H54 (cell line): ENCODE data around the gene AMHR2.

Experiments used
- DNase-seq: peaks from one replicate; pipeline ENCODE4 v3.0.0; 2011; ENCODE audit warnings: low spot score, mixed read lengths; ENCODE audit not compliant: insufficient read length
- FAIRE-seq: peaks from 3 replicates; lab custom pipeline; 2011; peaks lifted over from hg19 to GRCh38; lab: Jason Lieb, UNC
- POLR2A ChIP-seq: IDR thresholded peaks from 2 replicates; pipeline ENCODE4 v1.6.1; 2011; ENCODE audit warnings: low read depth, mild to moderate bottlenecking, low read length

AMHR2 gene

DNA sequence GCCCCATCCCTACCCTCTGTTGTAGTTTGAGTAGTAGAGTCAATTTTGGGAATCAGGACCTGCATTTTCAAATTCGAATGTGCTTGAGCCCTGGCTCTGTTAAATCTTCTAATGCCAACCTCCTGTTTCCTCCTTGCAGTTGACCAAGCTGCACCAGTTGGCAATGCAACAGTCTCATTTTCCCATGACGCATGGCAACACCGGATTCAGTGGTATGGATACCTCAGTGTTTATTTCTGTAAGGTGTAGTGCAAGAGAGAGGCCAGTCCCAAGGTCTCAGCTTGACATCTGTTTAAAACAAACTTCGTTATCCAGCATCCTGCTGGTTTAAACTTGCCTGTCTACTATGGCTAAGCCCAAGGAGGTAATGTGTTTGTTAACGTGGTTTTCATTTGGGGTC, 43.4 kb downstream of the AMHR2 start:
- no peak for TF ChIP-seq POLR2A
- no peak for FAIRE-seq
- DNase-seq, result no peak

DNA sequence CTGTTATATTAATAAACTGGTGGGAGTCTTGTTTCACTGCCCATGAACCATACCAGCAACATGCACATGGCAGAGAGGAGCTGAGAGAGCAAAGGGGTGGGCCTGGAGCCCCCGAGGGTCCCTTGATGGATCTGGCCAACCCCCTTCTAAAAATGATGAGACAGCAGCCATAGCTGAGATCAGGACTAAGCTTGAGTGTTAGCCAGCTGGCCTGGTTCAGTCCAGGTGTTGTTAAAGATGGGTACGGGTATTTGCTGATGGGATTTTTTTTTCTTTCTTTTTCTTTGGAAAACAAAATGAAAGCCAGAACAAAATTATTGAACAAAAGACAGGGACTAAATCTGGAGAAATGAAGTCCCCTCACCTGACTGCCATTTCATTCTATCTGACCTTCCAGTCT, 44.2 kb downstream of the AMHR2 start:
- no peak for TF ChIP-seq POLR2A
- FAIRE-seq (no peak), DNase-seq (no peak)

DNA sequence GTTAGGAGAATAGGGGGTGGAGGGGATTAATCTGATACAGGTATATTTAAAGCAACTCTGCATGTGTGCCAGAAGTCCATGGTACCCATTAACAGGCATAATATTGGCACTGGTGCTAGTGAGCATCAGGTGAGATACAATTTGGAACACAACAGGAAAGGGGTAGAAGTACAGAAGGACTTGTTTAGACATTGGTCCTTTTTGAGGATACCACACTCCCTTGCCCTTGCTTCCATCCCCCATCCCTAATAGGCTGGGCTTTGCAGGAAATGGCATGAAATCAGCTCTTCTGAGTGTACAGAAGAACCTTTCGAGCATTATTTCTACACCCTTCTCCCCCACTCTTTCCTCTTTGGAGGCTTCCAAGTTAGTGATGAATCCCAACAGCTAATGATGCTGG, 44.6 kb downstream of the AMHR2 start:
- DNase-seq (no peak), FAIRE-seq (no peak)
- TF ChIP-seq POLR2A, result no peak

DNA sequence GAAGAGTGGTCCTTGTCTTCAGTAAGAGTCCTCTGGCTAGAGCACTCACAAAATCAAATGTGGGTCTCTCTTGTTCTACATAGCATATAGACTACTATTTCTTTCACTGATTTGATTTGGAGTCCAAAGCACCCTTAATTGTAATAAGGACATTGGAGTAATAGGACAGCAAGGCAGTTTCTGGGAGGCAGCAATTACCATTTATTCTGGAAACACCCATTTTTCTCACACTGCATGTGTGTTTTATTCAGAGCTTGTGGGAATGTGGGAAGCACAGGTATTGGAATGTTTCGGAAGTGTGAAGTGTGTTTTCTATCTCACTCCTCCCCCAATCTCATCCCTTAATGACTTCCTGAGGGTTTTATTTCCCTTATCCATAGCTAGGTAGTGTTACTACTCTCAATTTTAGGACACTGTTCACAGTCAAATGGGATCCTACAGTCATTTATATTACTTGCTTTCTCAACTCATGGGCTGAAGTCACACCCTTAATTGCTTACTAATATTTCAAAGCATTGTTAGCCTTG, 48.5 kb downstream of the AMHR2 start:
- no peak for TF ChIP-seq POLR2A
- DNase-seq, result no peak
- no peak for FAIRE-seq

DNA sequence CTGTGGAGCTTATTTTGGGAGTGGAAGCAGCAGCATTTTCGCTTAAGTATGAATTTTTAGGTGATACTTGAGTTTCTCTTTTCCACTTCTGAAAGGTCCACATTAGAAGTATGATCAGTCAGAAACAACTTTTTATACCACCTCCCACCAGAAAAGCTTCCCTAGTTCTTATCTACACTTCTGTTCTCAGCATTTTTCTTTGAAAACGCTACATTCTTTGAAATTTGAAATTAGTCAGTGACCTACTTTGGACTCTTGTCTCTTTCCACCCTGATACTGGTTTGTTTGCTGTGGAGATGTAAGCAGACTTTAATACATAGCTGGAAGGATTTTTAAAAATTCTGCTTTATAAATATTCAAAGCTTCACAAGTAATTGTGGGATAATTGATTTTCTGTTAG, 50.4 kb downstream of the AMHR2 start:
- no peak for TF ChIP-seq POLR2A
- FAIRE-seq (no peak), DNase-seq (no peak)

DNA sequence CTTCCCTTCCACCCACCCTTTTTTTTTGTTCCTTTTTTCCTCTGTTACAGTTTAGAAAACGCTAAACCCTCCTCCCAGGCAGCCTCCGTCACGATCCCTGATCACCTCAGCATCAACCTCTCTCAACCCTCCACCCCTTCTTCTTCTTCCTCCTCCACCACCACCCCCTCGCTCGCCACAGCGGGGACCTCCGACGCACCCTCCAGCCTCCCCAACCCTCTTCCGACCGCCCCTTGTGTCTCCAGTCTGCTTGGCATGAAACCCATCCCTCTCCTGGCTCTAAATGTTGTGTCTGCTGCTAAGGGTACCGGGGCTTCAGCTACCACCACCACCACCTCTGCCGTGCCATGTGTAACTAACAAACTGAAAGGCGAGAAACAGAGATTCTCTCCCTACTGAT, 51.2 kb downstream of the AMHR2 start:
- no peak for TF ChIP-seq POLR2A
- DNase-seq (no peak), FAIRE-seq (no peak)

DNA sequence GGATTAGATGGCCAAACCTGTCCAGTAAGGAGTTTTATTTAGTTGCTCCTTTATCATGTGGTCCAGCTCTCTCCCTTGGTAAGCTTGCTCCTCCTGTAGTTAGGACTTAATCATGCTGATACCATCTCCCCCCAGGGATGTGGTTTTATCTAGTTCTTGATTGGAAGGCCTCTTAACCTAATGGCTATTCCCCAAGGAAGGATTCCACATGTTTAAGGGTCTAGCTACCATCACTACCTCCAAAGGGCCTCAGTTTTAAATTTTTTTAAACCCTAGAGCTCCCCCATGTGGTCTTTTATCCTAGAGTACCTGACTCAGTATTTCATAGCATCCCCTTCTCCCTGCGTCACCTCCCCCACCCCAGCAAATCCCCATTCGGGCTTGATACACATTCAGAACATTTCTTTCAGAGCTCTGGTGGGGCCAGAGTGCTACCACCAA, 53.1 kb downstream of the AMHR2 start:
- no peak for TF ChIP-seq POLR2A
- DNase-seq, result no peak
- FAIRE-seq, result no peak

DNA sequence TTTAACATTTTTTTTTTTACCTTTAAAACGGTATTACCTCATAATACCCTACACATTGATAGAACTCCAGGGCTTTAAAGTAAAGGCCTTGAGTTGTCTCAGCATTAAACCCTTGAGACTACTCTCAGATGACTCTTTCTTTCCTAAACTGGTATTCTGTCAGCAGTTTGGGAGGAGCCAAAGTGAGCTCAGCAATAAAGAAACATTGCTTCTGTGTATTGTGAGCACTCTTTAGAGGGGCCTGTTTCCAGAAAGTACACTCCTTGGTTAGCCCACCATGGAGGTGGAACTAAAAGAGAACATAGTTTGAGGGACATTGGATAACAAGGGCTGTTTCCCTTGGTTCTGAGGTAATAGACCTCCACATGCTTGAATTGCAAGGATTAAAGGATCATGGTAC, 55.2 kb downstream of the AMHR2 start:
- no peak for FAIRE-seq
- no peak for TF ChIP-seq POLR2A
- no peak for DNase-seq

DNA sequence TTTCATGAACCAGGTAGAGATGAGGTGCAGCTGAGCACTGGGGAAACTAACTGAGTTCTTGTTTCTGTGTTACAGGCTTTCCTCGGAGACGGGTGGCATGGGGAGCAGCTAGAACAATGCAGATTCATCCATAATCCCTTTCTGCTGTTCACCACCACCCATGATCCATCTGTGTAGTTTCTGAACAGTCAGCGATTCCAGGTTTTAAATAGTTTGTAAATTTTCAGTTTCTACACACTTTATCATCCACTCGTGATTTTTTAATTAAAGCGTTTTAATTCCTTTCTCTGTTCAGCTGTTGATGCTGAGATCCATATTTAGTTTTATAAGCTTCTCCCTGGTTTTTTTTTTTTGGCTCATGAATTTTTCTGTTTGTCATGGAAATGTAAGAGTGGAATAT, 55.7 kb downstream of the AMHR2 start:
- TF ChIP-seq POLR2A, result no peak
- no peak for DNase-seq
- no peak for FAIRE-seq

DNA sequence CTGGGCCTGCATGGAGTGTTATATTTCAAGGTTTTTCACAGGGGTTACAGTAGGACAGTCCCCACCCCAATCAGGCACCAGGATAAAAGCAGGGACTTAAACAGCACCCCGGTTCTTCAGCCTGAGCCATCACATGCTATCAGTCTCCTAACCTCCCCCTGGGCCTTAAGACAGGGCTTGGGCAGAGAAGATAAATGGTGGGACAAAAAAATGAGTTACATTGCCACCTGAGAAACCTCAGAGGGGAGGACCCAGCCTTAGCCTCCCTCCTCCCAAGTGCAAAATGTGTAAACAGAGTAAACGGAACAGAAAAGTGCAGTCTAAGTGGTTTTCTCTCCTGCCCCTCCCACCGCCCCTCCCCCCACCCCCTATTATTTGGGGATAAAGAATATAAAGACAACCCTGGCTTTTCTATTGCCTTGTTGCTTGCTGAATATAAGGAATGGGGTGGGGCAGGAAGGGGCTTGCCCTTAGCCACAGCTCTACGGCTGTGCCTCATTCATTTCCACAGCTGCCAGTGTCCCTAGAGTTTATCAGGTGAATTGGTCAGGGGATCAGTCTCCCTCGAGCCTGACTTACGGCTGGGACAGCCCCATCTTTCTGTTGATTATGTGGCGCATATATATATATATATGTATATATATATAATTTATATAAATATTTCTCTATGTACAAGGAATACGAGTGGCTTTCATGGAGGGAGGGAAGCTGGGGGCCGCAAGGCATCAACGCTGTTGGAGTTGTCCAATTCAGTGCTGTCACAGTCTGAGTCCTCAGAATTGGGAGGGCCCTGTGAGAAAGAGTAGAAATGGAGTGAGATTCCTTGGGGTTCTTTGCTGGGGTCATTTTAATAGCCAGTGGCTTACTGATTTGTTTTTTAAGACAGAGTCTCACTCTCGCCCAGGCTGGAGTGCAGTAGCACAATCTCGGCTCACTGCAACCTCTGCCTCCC, 57.1 kb downstream of the AMHR2 start:
- no peak for TF ChIP-seq POLR2A
- FAIRE-seq (no peak), DNase-seq (no peak)
